Upper lobe of left lung (tissue), 6 donors: ENCODE data around the gene DZANK1. TPM values are rescaled to one million over a fixed set of nuclear protein-coding genes. Genes with fewer than 3 reads are reported as not detected.
A peak's percentile ranks its signal among the peaks of the same experiment; 100 is the strongest.
"Not testable (repeated sequence)": the region's sequence is repeated elsewhere in the genome, so short reads cannot be mapped to it uniquely, and the experiment has no call there.

ENCODE experiments used
- ATAC-seq, 2 donors: fragments of 200-7000 bp; cut with Tn5 transposase; one replicate each; pipeline ENCODE4 v1.9.1; 2022; ENCODE audit warnings: mild to moderate bottlenecking in 2 of 2, moderate library complexity in 2 of 2; ENCODE audit not compliant: low FRiP score in 2 of 2
- DNase-seq, 2 donors: peaks; one replicate each; pipeline ENCODE4 v3.0.0-alpha.2; 2019 to 2020
- H3K27ac ChIP-seq, 4 donors: fragments of 200-600 bp; sonication (generic); one replicate each; pipeline ENCODE4 v1.5.1; 2016 to 2019
- H3K27me3 ChIP-seq, 4 donors: fragments of 200-600 bp; sonication (generic); one replicate each; pipeline ENCODE4 v1.5.1; 2017 to 2019
- H3K36me3 ChIP-seq, 4 donors: fragments of 200-600 bp; sonication (generic); one replicate each; pipeline ENCODE4 v1.5.1; 2016 to 2019
- H3K4me1 ChIP-seq, 4 donors: fragments of 200-600 bp; sonication (generic); one replicate each; pipeline ENCODE4 v1.5.1; 2018 to 2019
- H3K4me3 ChIP-seq, 4 donors: fragments of 200-600 bp; sonication (generic); one replicate each; pipeline ENCODE4 v1.5.1; 2017 to 2019; ENCODE audit warnings: mild to moderate bottlenecking in 2 of 4, moderate library complexity in 1 of 4
- H3K9me3 ChIP-seq, 4 donors: fragments of 200-600 bp; sonication (generic); one replicate each; pipeline ENCODE4 v1.5.1; 2018 to 2019
- EP300 ChIP-seq, 4 donors: sonication (generic); formaldehyde crosslinking; IDR thresholded peaks; one replicate each; pipeline ENCODE4 v1.5.1; 2017; ENCODE audit warnings: antibody characterized with exemption in 4 of 4, control low read depth in 2 of 4
- POLR2A ChIP-seq, 4 donors: fragments of 450-650 bp; IDR thresholded peaks; one replicate each; pipeline ENCODE4 v1.5.1; 2016 to 2017; ENCODE audit warnings: antibody characterized with exemption in 4 of 4, mild to moderate bottlenecking in 2 of 4
- POLR2AphosphoS5 ChIP-seq, 2 donors: sonication (generic); formaldehyde crosslinking; IDR thresholded peaks; one replicate each; pipeline ENCODE4 v1.5.1; 2017; ENCODE audit warnings: antibody characterized with exemption in 2 of 2
- WGBS, 2 donors: methylation state at CpG; one replicate each; pipeline ENCODE4 v1.1.5; 2017 to 2018; 5-methylcytosine and 5-hydroxymethylcytosine counted together
- total RNA-seq, 6 donors: library from RNA; depleted of rRNA in 4 of 6; stranded (reverse); fragments of >200 nt in 4 of 6; gene quantifications; one replicate each; pipeline versions ENCODE4 v1.1.0 to v1.2.1, GENCODE V29; 2016 to 2021
- TF ChIP-seq, protein P1 (sequence below), 6 experiments: fragments of 450-650 bp in 4 of 6; fragments of 200-600 bp in 2 of 6; sonication (generic) in 2 of 6; IDR thresholded peaks; one replicate each; pipeline ENCODE4 v1.5.1; 2016 to 2019; ENCODE audit warnings: antibody characterized with exemption in 6 of 6
- donor health status: DM: no; HTN: no; CAD: no; lungs with moderate emphysema.
- donor health status: DM: no; HTN: yes; CAD: no; lungs with severe emphysema.

The DZANK1 gene
- total RNA-seq, 6 donors from 2014 or later: 1.8 to 12.8 (median 4.4) TPM

DNA sequence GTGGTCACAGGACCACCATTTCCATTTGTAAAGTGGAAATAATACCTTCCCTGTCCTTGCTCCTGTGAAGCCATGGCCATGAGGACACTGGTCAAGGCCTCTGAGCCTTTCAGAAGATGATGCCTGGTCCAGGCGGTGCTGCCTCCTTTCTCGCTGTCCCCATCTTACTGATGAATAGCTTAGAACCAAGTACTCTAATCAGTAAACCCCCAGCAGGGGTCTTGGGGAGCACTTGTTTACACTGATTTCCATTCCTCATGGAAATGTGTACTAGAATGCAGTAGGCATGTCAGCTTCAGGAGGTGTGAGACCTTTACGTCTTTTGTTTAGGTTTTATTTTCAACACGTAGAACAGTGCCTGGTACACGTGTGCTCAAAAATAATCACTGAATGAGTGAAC, 75.1 kb downstream of the DZANK1 start:
- no peaks in the 10 kb centered on the region for H3K9me3 ChIP-seq
- no peak overlapping the region for H3K27ac ChIP-seq
- DNase-seq (no peak), ATAC-seq (no peak)
- H3K4me3 ChIP-seq: no peak overlapping the region
- H3K36me3 ChIP-seq: peaks cover 0 to 13% (median 0%) of the 10 kb centered on the region in 4 donors
- peaks cover 0 to 6% (median 0%) of the 10 kb centered on the region in 4 donors for H3K4me1 ChIP-seq
- WGBS, 2 donors: 74 to 85% methylated on average over 5 of the region's 5 CpGs
- TF ChIP-seq, protein P1, sequence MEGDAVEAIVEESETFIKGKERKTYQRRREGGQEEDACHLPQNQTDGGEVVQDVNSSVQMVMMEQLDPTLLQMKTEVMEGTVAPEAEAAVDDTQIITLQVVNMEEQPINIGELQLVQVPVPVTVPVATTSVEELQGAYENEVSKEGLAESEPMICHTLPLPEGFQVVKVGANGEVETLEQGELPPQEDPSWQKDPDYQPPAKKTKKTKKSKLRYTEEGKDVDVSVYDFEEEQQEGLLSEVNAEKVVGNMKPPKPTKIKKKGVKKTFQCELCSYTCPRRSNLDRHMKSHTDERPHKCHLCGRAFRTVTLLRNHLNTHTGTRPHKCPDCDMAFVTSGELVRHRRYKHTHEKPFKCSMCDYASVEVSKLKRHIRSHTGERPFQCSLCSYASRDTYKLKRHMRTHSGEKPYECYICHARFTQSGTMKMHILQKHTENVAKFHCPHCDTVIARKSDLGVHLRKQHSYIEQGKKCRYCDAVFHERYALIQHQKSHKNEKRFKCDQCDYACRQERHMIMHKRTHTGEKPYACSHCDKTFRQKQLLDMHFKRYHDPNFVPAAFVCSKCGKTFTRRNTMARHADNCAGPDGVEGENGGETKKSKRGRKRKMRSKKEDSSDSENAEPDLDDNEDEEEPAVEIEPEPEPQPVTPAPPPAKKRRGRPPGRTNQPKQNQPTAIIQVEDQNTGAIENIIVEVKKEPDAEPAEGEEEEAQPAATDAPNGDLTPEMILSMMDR (IDR thresholded peaks at IDR 0.05): no peak
- TF ChIP-seq POLR2A (IDR thresholded peaks at IDR 0.05) (no peak), POLR2AphosphoS5 (IDR thresholded peaks at IDR 0.05) (no peak), EP300 (IDR thresholded peaks at IDR 0.05) (no peak)
- no peaks in the 10 kb centered on the region for H3K27me3 ChIP-seq

DNA sequence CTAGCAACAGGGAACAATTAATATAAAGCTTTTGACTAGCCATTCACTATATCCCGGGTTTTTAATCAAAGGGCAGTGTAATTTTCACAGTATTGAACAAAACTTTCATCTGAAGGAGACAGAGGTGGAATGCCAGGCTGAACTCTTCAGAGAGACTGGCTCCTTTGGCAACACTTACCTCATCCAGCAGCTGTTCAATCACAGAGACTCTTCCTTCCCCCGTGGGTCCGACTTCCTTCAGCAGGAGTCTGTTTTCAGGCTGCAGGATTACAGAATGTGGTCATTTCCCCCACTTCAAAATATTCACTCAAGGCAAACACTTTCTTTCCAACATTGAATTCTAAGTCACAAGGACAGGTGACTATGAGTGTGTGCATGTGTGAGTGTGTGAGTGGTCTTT, 76.6 kb downstream of the DZANK1 start:
- 47 to 55% methylated on average over 3 of the region's 3 CpGs for WGBS, 2 donors
- Histone ChIP-seq H3K36me3 (peaks cover 0 to 13% (median 0%) of the 10 kb centered on the region in 4 donors), H3K4me3 (no peak overlapping the region), H3K9me3 (no peaks in the 10 kb centered on the region), H3K27me3 (no peaks in the 10 kb centered on the region), H3K27ac (no peak overlapping the region), H3K4me1 (peaks cover 0 to 2% (median 0%) of the 10 kb centered on the region in 4 donors)
- TF ChIP-seq, protein P1 (IDR thresholded peaks at IDR 0.05): no peak
- TF ChIP-seq EP300 (IDR thresholded peaks at IDR 0.05): no peak
- no peak for TF ChIP-seq POLR2AphosphoS5 (IDR thresholded peaks at IDR 0.05)
- TF ChIP-seq POLR2A (IDR thresholded peaks at IDR 0.05): no peak
- ATAC-seq (no peak), DNase-seq (no peak)

DNA sequence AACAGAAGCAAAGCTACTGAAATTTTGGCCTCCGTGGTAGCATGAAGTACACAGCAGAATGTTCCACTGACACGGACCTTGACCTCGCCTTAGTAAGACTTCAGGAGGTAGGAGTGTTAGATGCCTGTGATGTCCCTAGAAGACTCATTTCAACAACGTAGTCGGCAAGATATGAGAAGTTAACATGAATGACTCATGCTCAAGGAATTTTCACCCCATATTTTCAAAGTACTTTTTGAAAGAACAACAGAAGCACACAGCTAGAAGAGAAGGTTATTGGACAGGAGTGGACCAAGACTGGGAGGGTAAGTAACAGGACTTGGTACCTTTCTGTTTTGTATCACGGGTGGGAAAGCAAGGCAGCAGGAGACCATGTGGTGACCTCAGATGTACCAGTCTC, 78.0 kb downstream of the DZANK1 start:
- Histone ChIP-seq H3K4me1 (no peaks in the 10 kb centered on the region), H3K27me3 (no peaks in the 10 kb centered on the region), H3K9me3 (no peaks in the 10 kb centered on the region), H3K36me3 (peaks cover 0 to 13% (median 0%) of the 10 kb centered on the region in 4 donors), H3K27ac (no peak overlapping the region), H3K4me3 (no peak overlapping the region)
- ATAC-seq (no peak), DNase-seq (no peak)
- TF ChIP-seq POLR2AphosphoS5 (IDR thresholded peaks at IDR 0.05) (no peak), EP300 (IDR thresholded peaks at IDR 0.05) (no peak), POLR2A (IDR thresholded peaks at IDR 0.05) (no peak)
- TF ChIP-seq, protein P1 (IDR thresholded peaks at IDR 0.05): no peak
- WGBS, 2 donors: 61 to 69% methylated on average over 6 of the region's 6 CpGs

DNA sequence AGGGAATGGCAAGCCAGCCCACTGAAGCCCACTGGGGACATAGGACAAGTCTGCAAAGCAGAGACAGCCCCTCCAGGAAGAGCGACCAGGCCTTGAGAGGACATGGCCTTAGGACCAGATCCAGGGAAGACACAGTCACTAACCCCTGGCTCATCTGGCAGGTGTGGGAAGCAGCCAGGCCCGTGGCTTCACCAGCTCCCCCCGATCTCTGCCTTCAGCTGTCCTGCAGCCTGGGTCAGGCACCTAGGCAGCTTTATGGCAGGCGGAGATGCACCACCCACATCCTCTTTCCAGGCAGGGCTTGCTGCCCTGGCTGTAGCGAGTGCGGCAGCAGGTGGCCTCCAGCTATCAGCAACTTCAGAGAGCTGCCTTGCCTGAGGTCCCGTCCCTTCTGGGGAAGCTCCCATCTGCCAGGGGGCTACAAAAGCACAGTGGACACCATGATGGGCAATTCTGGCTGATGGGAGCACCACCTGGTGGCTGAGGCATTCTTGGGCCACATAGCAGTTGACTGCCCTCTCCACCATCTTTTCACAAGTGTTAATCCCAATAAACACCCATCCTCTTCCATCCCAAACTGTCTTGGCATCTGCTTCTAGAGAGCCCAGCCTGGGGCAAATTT, 85.8 kb downstream of the DZANK1 start:
- ATAC-seq (no peak), DNase-seq (peak in 1 of 2 donors; percentile 42)
- TF ChIP-seq POLR2AphosphoS5 (IDR thresholded peaks at IDR 0.05) (no peak), EP300 (IDR thresholded peaks at IDR 0.05) (no peak), POLR2A (IDR thresholded peaks at IDR 0.05) (no peak)
- TF ChIP-seq, protein P1 (IDR thresholded peaks at IDR 0.05): no peak
- H3K4me1 ChIP-seq: no peaks in the 10 kb centered on the region
- H3K36me3 ChIP-seq: no peaks in the 10 kb centered on the region
- H3K27me3 ChIP-seq: no peaks in the 10 kb centered on the region
- WGBS, 2 donors: 88 to 90% methylated on average over 3 to 4 of the region's 7 CpGs
- no peak overlapping the region for H3K27ac ChIP-seq
- H3K9me3 ChIP-seq: no peaks in the 10 kb centered on the region
- H3K4me3 ChIP-seq: no peak overlapping the region

DNA sequence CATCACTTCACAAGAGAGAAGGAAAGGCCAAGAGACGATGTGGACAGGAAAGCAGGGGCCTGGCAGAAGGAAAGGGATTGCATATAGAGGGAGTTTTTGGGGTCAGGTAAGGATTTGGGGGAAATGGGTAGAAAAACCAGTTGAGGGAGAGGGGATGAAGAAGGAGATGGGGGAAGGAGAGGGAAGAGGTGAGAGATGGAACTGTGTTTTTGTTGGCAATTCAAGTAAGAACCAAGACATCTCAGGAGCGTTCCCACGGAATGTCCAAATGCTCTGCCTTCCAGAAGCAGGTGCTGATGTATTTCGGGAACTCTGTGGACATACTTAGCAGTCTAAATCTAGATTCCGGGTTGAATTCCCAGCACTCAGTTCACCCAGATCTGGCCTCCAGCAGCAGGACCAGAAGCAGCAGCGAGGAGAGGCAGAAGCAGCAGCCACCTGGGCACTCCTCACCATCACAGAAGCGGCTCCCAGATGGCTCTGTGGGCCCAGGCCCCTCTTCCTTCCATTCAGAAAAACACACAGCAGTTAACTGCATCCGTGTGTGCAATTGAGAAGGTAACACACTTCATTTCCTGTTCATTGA, 88.8 kb downstream of the DZANK1 start:
- no peaks in the 10 kb centered on the region for H3K9me3 ChIP-seq
- no peak overlapping the region for H3K4me3 ChIP-seq
- TF ChIP-seq, protein P1 (IDR thresholded peaks at IDR 0.05): no peak
- no peak for TF ChIP-seq POLR2A (IDR thresholded peaks at IDR 0.05)
- H3K27me3 ChIP-seq: no peaks in the 10 kb centered on the region
- ATAC-seq (no peak), DNase-seq (no peak)
- no peaks in the 10 kb centered on the region for H3K36me3 ChIP-seq
- no peak overlapping the region for H3K27ac ChIP-seq
- 64 to 68% methylated on average over 8 of the region's 8 CpGs for whole genome bisulfite sequencing, 2 donors
- no peaks in the 10 kb centered on the region for H3K4me1 ChIP-seq

DNA sequence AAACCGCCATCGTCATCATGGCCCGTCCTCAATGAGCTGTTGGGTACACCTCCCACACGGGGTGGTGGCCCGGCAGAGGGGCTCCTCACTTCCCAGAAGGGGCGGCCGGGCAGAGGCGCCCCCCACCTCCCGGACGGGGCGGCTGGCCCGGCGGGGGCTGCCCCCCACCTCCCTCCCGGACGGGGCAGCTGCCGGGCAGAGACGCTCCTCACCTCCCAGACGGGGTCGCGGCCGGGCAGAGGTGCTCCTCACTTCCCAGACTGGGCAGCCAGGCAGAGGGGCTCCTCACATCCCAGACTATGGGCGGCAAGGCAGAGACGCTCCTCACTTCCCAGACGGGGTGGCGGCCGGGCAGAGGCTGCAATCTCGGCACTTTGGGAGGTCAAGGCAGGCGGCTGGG, 91.3 kb downstream of the DZANK1 start:
- DNase-seq: peak in 1 of 2 donors; percentile 63
- 95 to 96% methylated on average over 11 to 26 of the region's 28 CpGs for WGBS, 2 donors
- not testable (repeated sequence) for ATAC-seq, H3K36me3 ChIP-seq, H3K9me3 ChIP-seq, H3K4me1 ChIP-seq, H3K27ac ChIP-seq, H3K4me3 ChIP-seq, H3K27me3 ChIP-seq
